ENCODE measurements around the gene CELF4. TPM values are rescaled to one million over a fixed set of nuclear protein-coding genes. Genes with fewer than 3 reads are reported as not detected.

CELF4 gene
- total and polyA plus RNA-seq, 10 of the 15 experiments (the other 5 are each of a cell fraction or from before 2014, with no cell fraction given): 0.03 to 0.32 TPM; not detected in 8

GRCh38 chr18:37400802-37401201 is 164.8 kb downstream of the CELF4 start:
- no TSS peak for BruUV-seq (replicated peaks)
- no peak overlapping the region for H2AFZ ChIP-seq (ENCODE audit: control insufficient read depth, low read depth, low read length)
- H3K27ac ChIP-seq (ENCODE audit: control insufficient read depth, insufficient read depth): no peak overlapping the region
- no peak overlapping the region for H3K9ac ChIP-seq (ENCODE audit: control insufficient read depth, insufficient read depth, low read length)
- H3K36me3 ChIP-seq (ENCODE audit: control insufficient read depth in 2 of 2, insufficient read depth in 2 of 2, low read length in 1 of 2): no peaks in the 10 kb centered on the region
- no peak for ATAC-seq
- WGBS (ENCODE audit: insufficient coverage, insufficient replicate concordance, low lambda C conversion rate, missing lambda C conversion rate): 3% methylated on average over 4 of the region's 4 CpGs
- no peak overlapping the region for H3K4me3 ChIP-seq
- no peaks in the 10 kb centered on the region; a peak in 2 of 4 replicates for H3K27me3 ChIP-seq (replicated peaks in 1 of 2; ENCODE audit: control insufficient read depth in 2 of 2, insufficient read depth in 2 of 2, low read length in 1 of 2)
- no peak for FAIRE-seq
- RAD21 ChIA-PET (ENCODE audit: unreplicated experiment): no interaction called here
- H3K9me3 ChIP-seq (replicated peaks; ENCODE audit: control insufficient read depth, insufficient read depth, low read length): no peaks in the 10 kb centered on the region
- no peak for DNase-seq (ENCODE audit: low read depth, low spot score)
- in situ Hi-C loops (cut with MboI) (no loop called here), intact Hi-C loops (cut with micrococcal nuclease; ENCODE audit: unreplicated experiment) (no loop called here)
- no peaks in the 10 kb centered on the region for H3K79me2 ChIP-seq (ENCODE audit: control insufficient read depth, insufficient read depth, low read length)
- SMC1A ChIA-PET (ENCODE audit: uncharacterized antibody, unreplicated experiment): interaction anchor here (0.7 kb wide), 1 partner anchor 24 kb away, joined by 3 read pairs; no protein-coding TSS in a partner anchor
- H3K4me2 ChIP-seq (ENCODE audit: control insufficient read depth, insufficient read depth): no peak overlapping the region
- CTCF ChIA-PET: no interaction called here
- POLR2A ChIA-PET: no interaction called here
- no peaks in the 10 kb centered on the region for H3K4me1 ChIP-seq (ENCODE audit: control insufficient read depth, insufficient read depth, low read length)
- no peaks in the 10 kb centered on the region for H4K20me1 ChIP-seq (ENCODE audit: control insufficient read depth, insufficient read depth)
- no peak for TF ChIP-seq SMC3 (IDR thresholded peaks at IDR 0.05; ENCODE audit: borderline replicate concordance, low read length)
- no peak for TF ChIP-seq E4F1 (IDR thresholded peaks at IDR 0.05; ENCODE audit: borderline replicate concordance, partially characterized antibody)
- no peak for TF ChIP-seq ATF7 (IDR thresholded peaks at IDR 0.05; ENCODE audit: low read depth)
- TF ChIP-seq ZBTB4 (CRISPR knock-in tag; IDR thresholded peaks at IDR 0.05): no peak
- no peak for TF ChIP-seq BCLAF1 (IDR thresholded peaks at IDR 0.05)
- TF ChIP-seq IRF5 (IDR thresholded peaks at IDR 0.05; ENCODE audit: borderline replicate concordance): no peak
- TF ChIP-seq SIX5 (IDR thresholded peaks at IDR 0.05; ENCODE audit: low read depth, low read length, severe bottlenecking): no peak
- TF ChIP-seq NFIC (IDR thresholded peaks at IDR 0.05; ENCODE audit: low read depth, low read length): no peak
- no peak for TF ChIP-seq CTCF (IDR thresholded peaks at IDR 0.05 in 2 of 3, conservative IDR thresholded peaks at IDR 0.05 in 1 of 3; ENCODE audit: control insufficient read depth in 2 of 3, extremely low read depth in 1 of 3, insufficient read depth in 1 of 3, low read depth in 3 of 3, low read length in 3 of 3)

All from GM12878 (cell line).